Mucosa of gallbladder (tissue), 1 donor: Measurements from ENCODE around the gene INPP5F. TPM values are rescaled to one million over a fixed set of nuclear protein-coding genes. Genes with fewer than 3 reads are reported as not detected.

Experiments
- DNase-seq: peaks from one replicate; pipeline ENCODE4 v3.0.0-alpha.2; 2020; ENCODE audit warnings: low spot score
- total RNA-seq: library from RNA; stranded (reverse); gene quantifications from one replicate; pipeline ENCODE4 v1.2.1, GENCODE V29; 2021
- donor health status: DM: no; HTN: no; CAD: no.

INPP5F gene
- total RNA-seq, 1 donor from 2014 or later: 13.8 TPM

DNA sequence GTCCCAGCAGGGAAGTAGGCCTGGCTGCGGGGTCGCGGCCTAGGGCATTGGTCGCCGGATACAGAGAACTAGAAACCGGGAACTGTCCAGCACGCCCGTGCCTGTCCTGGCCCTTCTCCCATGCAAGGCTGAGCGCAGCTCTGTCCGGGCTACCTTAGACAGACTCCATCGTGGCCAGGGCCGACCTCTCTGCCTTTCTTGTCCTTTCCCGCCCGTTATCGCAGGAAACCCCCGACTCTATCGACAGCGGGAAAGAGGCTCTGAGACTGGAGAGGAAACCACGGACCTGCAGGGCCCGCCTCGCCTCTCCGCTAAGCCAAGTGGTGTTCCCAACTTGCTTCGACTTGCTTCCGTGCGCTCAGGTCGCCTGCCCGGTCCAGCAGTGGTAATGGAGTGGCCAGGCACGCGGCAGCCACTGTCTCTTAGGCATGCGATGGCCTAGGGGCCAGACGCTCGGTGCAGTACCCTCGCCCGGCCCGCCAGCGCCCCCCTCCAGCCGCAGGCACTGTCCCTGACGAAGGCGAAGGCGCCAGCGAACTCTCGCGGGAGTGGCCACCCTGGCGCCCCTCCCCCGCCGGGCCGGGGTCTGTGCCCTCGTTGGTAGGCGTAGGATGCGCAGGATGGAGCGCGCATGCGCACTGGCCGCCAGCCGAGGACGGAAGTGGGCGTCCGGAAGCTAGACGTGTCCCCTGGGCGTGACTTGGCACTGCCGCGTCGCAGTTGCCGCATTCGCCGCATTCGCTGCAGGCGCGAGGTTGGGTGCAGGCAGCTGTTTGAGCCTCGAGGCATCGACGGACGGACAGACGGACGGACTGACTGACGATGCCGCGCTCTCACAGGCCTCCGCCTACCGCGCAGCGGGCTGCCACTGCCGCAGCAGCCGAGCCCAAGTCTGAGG lies 92.4 kb downstream of the INPP5F start:
- peak; percentile 55 for DNase-seq

- DNase-seq: no peak
These were observed 93.0 kb downstream of the INPP5F start for GRCh38 chr10:119818889-119819270.

DNA sequence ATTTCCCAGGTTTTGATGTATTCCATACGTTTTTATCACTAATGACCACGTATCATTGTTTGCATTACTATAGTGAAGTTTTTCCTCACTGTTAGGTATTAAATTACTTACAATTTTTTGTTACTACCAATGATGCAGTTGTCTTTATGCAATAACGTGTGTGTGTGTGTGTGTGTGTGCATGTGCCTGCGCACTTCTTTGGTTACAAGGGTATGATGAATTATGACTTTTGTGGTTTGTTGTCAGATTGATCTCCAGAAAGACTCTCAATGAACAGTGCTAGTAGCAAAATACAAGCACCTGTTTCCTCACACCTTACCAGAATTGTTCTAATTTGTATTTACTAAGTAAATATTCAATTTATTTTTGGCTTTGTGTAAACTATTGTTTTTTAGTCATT lies 95.3 kb downstream of the INPP5F start:
- no peak for DNase-seq

- no peak for DNase-seq
These were observed 98.4 kb downstream of the INPP5F start for GRCh38 chr10:119824299-119824698.

DNA sequence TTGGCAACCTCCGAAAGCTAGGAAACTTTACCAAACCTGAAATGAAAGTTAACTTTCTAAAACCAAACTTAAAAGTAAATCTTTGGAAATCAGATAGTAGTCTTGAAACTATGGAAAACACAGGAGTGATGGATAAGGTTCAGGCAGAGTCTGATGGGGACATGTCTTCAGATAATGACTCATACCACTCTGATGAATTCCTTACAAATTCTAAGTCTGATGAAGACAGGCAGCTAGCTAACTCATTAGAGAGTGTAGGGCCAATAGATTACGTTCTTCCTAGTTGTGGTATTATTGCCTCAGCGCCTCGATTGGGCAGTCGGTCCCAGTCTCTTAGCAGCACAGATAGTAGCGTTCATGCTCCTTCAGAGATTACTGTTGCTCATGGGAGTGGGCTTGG lies 100.9 kb downstream of the INPP5F start:
- no peak for DNase-seq

GRCh38 chr10:119827430-119827829 lies 101.6 kb downstream of the INPP5F start:
- DNase-seq: no peak

DNA sequence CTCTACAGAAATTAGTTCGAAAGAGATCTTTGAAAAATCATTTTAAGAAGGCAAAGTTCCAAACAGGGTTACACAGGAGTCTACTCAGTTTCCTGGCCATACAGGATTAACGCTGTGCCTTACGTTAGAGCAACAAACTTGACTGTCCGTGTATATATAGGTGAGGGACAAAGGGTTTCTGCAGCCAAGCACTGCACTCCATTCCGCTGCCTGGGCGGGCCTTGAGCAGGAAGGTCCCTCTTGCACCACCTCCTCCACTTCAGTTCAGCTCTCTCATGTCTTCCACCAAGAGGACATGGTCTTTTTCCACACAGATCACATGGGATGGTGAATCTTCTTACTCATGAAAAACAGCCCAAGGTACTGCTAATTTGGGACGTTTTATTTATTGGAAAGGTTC lies 103.6 kb downstream of the INPP5F start:
- DNase-seq: no peak

DNA sequence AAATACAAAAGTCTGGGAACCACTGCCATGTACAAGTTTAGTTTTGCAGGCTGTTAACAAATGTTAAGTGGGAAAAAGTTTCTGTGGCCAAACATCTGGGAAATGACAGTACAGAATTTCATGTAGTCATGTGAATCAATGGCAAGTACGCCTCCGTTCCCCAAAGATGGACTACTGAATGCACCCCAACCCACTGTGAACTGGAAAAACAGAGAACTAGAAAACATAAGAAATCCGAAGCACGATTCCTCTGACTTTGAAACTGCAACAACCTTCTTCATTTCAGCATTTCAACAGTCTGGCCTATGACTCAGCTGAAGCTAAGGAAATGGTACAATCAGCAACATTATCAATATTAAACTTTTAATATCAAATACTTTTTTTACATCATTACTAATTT lies 105.0 kb downstream of the INPP5F start:
- DNase-seq: no peak

GRCh38 chr10:119831656-119832055 lies 105.8 kb downstream of the INPP5F start:
- no peak for DNase-seq

- DNase-seq: no peak
These were observed 107.1 kb downstream of the INPP5F start for GRCh38 chr10:119832951-119833350.

GRCh38 chr10:119834188-119834587 lies 108.3 kb downstream of the INPP5F start:
- DNase-seq: no peak

GRCh38 chr10:119845656-119846055 lies 119.8 kb downstream of the INPP5F start:
- DNase-seq: no peak

DNA sequence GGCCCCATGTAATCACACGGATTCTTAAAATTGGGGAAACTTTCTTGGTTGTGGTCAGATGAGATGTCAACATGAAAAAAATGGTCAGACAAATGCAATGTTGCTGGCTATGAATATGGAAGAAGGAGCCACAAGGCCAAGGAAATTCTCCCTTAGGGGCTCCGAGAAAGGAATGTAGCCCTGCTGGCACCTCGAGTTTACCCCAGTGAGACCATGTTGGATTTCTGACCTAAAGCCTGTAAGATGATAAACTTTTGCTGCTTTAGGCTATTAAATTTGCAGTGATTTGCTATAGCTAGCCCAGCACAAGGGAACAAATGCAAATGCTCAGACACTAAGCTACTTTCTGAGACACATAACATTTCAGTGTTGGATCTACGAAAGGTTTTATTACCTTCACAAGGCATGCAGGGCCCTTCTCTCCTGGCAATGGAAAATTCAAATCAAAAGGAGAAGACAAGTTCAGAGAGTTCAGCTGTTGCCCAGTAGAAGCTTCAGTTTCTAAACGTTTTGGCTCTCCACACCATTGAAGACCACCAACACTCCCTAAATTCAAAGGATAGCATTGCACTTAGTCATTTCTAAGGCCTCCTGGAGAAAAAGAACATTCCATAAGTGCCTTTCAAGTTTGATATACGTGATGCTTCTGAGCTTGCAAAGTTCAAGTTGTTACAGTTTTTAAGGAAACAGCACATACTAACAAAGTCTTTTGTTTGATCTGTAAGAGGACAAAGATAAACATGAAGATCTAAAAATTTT lies 123.4 kb downstream of the INPP5F start:
- no peak for DNase-seq

DNA sequence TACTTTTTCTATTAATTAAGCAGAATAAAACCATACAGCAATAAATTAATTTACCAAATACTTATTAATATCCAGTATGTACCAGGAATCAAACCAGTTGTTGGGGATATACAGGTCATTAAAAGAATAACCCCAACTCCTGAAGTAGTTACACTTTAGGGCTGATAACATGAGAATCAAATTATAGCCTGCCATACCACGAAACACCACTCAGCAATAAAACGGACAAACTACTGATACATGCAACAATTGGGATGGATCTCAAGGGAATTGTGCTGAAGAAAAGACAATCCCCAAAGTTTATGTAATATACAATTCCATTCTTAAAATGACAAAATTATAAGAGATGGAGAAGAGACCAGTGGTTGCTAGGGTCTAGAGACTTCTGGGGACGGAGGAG lies 124.1 kb downstream of the INPP5F start:
- DNase-seq: no peak

- no peak for DNase-seq
These were observed 126.4 kb downstream of the INPP5F start for GRCh38 chr10:119852277-119852676.

DNA sequence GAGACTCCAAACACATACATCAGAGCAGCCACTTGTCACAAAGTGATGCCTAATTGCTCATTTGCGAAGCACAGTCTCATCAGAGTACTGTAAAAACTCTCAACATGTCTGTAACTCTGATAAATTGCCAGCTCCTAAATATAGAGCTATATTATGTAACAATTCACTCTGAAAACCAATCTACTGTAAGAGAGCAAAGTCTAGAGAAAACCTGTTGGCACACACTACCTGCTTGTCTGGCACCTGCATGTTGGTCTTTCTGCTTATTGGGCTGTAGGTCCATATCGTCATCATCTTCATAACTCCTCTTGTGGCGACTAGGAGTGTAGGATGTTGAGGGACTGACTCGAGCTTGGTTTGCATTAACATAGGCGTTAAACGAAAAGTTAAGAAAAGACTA lies 127.0 kb downstream of the INPP5F start:
- DNase-seq: no peak

DNA sequence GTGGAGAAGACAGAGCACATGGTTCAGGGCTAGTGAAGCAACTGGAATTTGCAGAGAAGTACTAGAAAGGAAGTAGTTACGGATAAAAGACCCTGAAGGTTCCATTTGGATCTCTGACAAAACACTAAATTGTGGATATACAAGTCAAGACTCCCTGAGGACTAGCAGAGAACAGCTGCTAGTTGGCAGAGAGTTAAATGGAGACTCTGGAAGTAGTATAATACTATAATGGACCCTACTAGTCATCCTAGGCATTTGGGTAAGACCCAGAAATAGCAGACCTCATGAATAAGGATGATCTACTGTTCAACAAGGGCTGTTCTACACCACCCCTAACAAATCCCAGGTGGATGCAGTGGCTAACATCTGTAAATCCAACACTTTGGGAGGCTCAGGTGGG lies 127.7 kb downstream of the INPP5F start:
- no peak for DNase-seq

DNA sequence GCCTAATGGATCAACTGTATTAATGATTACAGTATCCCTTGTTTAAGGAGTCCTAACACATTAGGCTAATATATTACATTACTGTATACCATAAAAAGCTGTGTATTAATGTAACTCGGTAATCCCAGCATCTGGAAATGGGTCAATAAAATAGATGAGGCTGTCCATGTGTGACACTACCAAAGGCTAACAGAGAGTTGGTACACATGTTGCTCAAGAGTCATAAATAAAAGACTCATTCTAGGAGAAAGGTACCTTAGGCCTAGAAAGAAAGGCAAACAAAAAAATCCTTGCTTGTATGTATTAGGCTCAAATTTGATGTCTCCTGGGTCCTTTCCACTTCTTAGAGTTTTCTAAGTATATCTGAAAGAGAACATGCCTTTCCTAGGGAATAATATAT lies 132.2 kb downstream of the INPP5F start:
- DNase-seq: no peak

GRCh38 chr10:119859420-119860258 lies 133.8 kb downstream of the INPP5F start:
- DNase-seq: no peak

- DNase-seq: no peak
These were observed 135.2 kb downstream of the INPP5F start for GRCh38 chr10:119860866-119861607.

DNA sequence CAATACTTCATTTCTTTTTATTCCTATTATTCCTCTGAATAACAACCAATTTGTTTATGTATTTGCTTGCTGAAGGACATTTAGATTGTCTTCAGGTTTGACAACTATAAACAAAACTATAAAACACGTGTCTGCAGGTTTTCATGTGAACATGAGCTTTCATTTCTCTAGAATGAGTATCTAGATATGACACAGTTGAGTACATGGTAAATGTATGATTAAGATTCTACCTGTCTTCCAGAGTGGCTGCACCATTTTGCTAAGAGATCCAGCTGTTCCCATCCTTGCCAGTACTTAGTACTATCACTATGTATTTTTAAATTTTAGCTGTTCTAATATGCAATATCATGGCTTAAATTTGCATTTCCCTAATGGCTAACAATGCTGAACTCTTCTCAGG lies 136.7 kb downstream of the INPP5F start:
- DNase-seq: no peak
